Measurements from ENCODE around the gene GIMAP6.

GRCh38 chr7:150633926-150634325 is 1.7 kb upstream of the GIMAP6 start:
- TF ChIP-seq FOXP2 (optimal IDR thresholded peaks at IDR 0.05; ENCODE audit: control extremely low read depth, extremely low read length, insufficient read depth) (no peak), EZH2 (IDR thresholded peaks at IDR 0.05) (no peak)
